ENCODE results near the gene HSD17B4. TPM values are rescaled to one million over a fixed set of nuclear protein-coding genes. Genes with fewer than 3 reads are reported as not detected.
"Not testable (repeated sequence)": the region's sequence is repeated elsewhere in the genome, so short reads cannot be mapped to it uniquely, and the experiment has no call there.

Gene HSD17B4
- total RNA-seq, 1 experiment from 2014 or later = 163 TPM

DNA sequence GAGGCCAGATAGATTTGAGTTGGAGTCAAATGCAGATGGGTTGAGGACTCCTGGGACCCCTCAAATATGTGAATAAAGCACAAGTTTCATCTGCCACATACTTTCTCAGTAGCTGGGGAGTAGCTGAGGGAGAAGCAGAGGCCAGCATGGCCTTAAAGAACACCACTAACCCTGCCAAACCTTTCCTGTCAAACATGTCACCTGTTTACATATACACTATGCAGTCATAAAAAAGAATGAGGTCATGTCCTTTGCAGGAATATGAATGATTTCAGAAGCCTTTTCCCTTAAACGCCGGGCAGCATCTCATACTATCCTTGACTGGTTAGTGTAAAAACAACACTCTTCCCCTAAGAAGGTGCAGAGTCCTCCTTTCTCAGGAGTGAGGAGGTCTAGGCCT lies 25.2 kb upstream of the HSD17B4 start:
- no peak overlapping the region for H3K4me3 Mint-ChIP-seq (ENCODE audit: unreplicated experiment)
- H3K27ac Mint-ChIP-seq (ENCODE audit: low read depth, unreplicated experiment) = no peak overlapping the region
- intact Hi-C loops (cut with micrococcal nuclease) = no loop called here
- TF ChIP-seq, protein P1, sequence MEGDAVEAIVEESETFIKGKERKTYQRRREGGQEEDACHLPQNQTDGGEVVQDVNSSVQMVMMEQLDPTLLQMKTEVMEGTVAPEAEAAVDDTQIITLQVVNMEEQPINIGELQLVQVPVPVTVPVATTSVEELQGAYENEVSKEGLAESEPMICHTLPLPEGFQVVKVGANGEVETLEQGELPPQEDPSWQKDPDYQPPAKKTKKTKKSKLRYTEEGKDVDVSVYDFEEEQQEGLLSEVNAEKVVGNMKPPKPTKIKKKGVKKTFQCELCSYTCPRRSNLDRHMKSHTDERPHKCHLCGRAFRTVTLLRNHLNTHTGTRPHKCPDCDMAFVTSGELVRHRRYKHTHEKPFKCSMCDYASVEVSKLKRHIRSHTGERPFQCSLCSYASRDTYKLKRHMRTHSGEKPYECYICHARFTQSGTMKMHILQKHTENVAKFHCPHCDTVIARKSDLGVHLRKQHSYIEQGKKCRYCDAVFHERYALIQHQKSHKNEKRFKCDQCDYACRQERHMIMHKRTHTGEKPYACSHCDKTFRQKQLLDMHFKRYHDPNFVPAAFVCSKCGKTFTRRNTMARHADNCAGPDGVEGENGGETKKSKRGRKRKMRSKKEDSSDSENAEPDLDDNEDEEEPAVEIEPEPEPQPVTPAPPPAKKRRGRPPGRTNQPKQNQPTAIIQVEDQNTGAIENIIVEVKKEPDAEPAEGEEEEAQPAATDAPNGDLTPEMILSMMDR (IDR thresholded peaks at IDR 0.05; ENCODE audit: unreplicated experiment) = no peak
- CTCF ChIA-PET = interaction anchor here (0.6 kb wide), 1 partner anchor 41 kb away, joined by 3 read pairs; no protein-coding TSS in a partner anchor
- H3K27me3 Mint-ChIP-seq (ENCODE audit: insufficient read depth, unreplicated experiment) = no peaks in the 10 kb centered on the region
- H3K9me3 Mint-ChIP-seq (ENCODE audit: unreplicated experiment) = no peaks in the 10 kb centered on the region
- no peaks in the 10 kb centered on the region for H3K36me3 Mint-ChIP-seq (ENCODE audit: insufficient read depth, unreplicated experiment)
- peaks cover 7% of the 10 kb centered on the region for H3K4me1 Mint-ChIP-seq (ENCODE audit: insufficient read depth, unreplicated experiment)
- POLR2A ChIA-PET = interaction anchor here (0.7 kb wide), 1 partner anchor 198 kb away, joined by 3 read pairs; no protein-coding TSS in a partner anchor
- BruUV-seq (replicated peaks) = no TSS peak
- no peak for DNase-seq (ENCODE audit: unreplicated experiment)

DNA sequence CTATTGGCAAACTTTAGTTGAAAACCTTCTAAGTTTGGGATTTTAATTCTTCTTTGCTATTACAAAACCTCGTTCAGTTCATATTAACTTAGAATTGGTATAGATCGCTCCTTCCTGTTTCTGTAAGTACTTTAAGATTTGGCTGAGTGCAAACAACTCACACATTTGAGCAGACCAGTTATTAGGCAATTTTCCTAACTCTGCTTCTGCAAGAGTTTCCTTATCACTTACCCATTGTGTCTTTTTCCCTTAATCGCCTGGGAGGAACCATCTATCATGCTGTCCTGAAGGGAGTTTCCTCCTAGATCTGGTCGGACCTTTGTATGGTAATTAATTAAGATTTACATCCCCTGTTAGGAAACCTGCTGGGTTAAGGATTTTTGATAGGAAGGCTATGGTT lies 24.7 kb upstream of the HSD17B4 start:
- H3K4me3 Mint-ChIP-seq (ENCODE audit: unreplicated experiment); H3K4me1 Mint-ChIP-seq (ENCODE audit: insufficient read depth, unreplicated experiment); BruUV-seq (replicated peaks); POLR2A ChIA-PET; intact Hi-C loops (cut with micrococcal nuclease); H3K27me3 Mint-ChIP-seq (ENCODE audit: insufficient read depth, unreplicated experiment); H3K36me3 Mint-ChIP-seq (ENCODE audit: insufficient read depth, unreplicated experiment); DNase-seq (ENCODE audit: unreplicated experiment); H3K9me3 Mint-ChIP-seq (ENCODE audit: unreplicated experiment); H3K27ac Mint-ChIP-seq (ENCODE audit: low read depth, unreplicated experiment): not testable (repeated sequence)
- CTCF ChIA-PET = interaction anchor here (0.6 kb wide), 1 partner anchor 40 kb away, joined by 3 read pairs; no protein-coding TSS in a partner anchor

DNA sequence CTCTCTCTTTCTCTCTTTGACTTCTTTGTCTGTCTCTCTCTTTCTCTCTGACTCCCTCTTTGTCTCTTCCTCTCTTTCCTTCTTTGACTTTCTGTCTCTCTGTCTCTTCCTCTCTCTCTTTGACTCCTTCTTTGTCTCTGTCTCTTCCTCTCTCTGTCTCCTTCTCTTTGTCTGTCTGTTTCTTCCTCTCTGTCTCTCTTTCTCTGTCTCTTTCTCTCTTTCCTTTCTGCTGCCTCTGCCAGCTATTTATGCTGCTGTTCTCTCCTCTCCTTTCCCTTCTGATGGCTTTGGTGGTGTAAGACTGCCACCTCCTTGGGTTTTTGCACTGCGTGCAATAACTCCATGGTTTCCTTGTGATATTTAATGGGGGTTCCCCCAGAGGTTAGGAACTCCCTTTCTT lies 24.1 kb upstream of the HSD17B4 start:
- intact Hi-C loops (cut with micrococcal nuclease); H3K4me3 Mint-ChIP-seq (ENCODE audit: unreplicated experiment); DNase-seq (ENCODE audit: unreplicated experiment); H3K27me3 Mint-ChIP-seq (ENCODE audit: insufficient read depth, unreplicated experiment); H3K9me3 Mint-ChIP-seq (ENCODE audit: unreplicated experiment); BruUV-seq (replicated peaks); H3K36me3 Mint-ChIP-seq (ENCODE audit: insufficient read depth, unreplicated experiment); H3K27ac Mint-ChIP-seq (ENCODE audit: low read depth, unreplicated experiment); CTCF ChIA-PET; POLR2A ChIA-PET; H3K4me1 Mint-ChIP-seq (ENCODE audit: insufficient read depth, unreplicated experiment): not testable (repeated sequence)

DNA sequence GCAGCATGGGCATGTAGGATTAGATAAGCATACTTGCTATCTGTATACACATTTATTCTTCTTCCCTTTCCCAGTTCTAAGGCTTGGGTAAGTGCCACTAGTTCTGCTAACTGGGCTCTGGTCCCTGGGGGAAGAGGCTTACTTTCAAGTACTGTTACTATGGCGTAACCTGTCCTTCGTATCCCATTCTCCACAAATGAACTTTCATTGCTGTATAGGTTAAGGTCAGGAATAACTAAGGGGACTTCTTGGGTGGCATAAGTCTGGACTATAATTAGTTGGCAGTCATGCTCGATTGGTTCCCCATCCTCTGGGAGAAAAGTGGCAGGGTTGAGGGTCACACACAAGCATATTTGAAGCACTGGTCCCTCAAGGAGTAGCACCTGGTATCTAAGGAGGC lies 23.7 kb upstream of the HSD17B4 start:
- H3K4me3 Mint-ChIP-seq (ENCODE audit: unreplicated experiment); H3K36me3 Mint-ChIP-seq (ENCODE audit: insufficient read depth, unreplicated experiment); POLR2A ChIA-PET; H3K4me1 Mint-ChIP-seq (ENCODE audit: insufficient read depth, unreplicated experiment); intact Hi-C loops (cut with micrococcal nuclease); H3K27ac Mint-ChIP-seq (ENCODE audit: low read depth, unreplicated experiment); BruUV-seq (replicated peaks); H3K27me3 Mint-ChIP-seq (ENCODE audit: insufficient read depth, unreplicated experiment); DNase-seq (ENCODE audit: unreplicated experiment); H3K9me3 Mint-ChIP-seq (ENCODE audit: unreplicated experiment): not testable (repeated sequence)
- CTCF ChIA-PET = interaction anchor here (1.4 kb wide), 1 partner anchor 10 kb away, joined by 3 read pairs; no protein-coding TSS in a partner anchor

DNA sequence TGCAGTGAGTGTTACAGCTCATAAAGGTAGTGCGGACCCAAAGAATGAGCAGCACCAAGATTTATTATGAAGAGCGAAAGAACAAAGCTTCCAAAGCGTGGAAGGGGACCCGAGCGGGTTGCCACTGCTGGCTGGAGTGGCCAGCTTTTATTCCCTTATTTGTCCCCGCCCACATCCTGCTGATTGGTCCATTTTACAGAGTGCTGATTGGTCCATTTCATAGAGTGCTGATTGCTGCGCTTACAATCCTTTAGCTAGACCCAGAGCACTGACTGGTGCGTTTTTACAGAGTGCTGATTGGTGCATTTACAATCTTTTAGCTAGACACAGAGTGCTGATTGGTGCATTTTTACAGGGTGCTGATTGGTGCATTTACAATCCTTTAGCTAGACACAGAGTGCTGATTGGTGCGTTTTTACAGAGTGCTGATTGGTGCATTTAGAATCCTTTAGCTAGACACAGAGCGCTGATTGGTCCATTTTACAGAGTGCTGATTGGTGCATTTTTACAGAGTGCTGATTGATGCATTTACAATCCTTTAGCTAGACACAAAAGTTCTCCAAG lies 19.5 kb upstream of the HSD17B4 start:
- DNase-seq (ENCODE audit: unreplicated experiment); H3K36me3 Mint-ChIP-seq (ENCODE audit: insufficient read depth, unreplicated experiment); H3K4me1 Mint-ChIP-seq (ENCODE audit: insufficient read depth, unreplicated experiment); intact Hi-C loops (cut with micrococcal nuclease); BruUV-seq (replicated peaks); H3K4me3 Mint-ChIP-seq (ENCODE audit: unreplicated experiment); H3K27ac Mint-ChIP-seq (ENCODE audit: low read depth, unreplicated experiment); H3K27me3 Mint-ChIP-seq (ENCODE audit: insufficient read depth, unreplicated experiment); H3K9me3 Mint-ChIP-seq (ENCODE audit: unreplicated experiment): not testable (repeated sequence)
- ChIA-PET CTCF (interaction anchor here (1.0 kb wide), 1 partner anchor 21 kb away, joined by 5 read pairs; no protein-coding TSS in a partner anchor), POLR2A (interaction anchor here (0.6 kb wide), 1 partner anchor 19 kb away, joined by 3 read pairs; no protein-coding TSS in a partner anchor)

DNA sequence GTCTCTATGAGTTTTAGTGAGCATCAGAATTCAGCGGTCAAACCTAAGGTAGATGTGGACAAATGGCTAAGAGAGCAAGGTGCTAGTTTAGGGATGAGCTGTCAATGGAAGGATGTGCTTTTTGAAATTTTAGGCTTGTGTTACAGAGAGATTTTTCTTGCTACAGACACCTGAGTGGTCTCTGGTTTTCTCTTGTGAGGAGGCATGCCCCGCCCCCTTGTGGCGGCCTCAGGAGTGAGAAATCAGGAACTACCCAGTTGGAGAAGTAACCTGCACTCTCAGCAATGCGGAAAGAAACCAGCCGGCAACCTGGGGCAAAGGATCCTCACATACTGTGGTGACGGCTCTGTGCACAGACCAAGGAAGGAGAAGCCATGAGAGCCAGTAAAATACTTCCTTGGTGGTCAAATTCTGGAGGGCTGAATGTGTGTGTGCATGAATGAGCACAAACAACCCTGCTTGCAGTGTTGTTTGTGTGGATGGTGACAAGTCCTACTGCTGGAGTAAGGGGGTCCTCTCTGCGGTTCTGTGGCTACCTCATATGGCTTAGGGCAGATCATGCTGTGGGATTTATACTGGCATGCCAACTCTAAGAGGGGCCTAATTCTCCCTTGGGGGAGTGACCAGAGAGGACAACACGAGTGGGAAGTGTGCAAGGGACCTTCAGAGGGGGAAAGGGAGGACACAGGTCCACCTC lies 16.7 kb upstream of the HSD17B4 start:
- intact Hi-C loops (cut with micrococcal nuclease) = no loop called here
- H3K4me3 Mint-ChIP-seq (ENCODE audit: unreplicated experiment) = no peak overlapping the region
- BruUV-seq (replicated peaks) = no TSS peak
- ChIA-PET POLR2A (interaction anchor here (0.7 to 1.3 kb wide), 2 partner anchors 13 to 167 kb away, joined by 4 read pairs; no protein-coding TSS in a partner anchor), CTCF (interaction anchor here (0.7 to 2.2 kb wide), 11 partner anchors 9 to 1011 kb away, joined by 3 to 17 read pairs (median 5); partner anchors contain the start of gene HSD17B4)
- no peaks in the 10 kb centered on the region for H3K27me3 Mint-ChIP-seq (ENCODE audit: insufficient read depth, unreplicated experiment)
- no peak overlapping the region for H3K27ac Mint-ChIP-seq (ENCODE audit: low read depth, unreplicated experiment)
- TF ChIP-seq, protein P1 (IDR thresholded peaks at IDR 0.05; ENCODE audit: unreplicated experiment) = peak; percentile 46
- peak; percentile 69 for DNase-seq (ENCODE audit: unreplicated experiment)
- no peaks in the 10 kb centered on the region for H3K36me3 Mint-ChIP-seq (ENCODE audit: insufficient read depth, unreplicated experiment)
- peaks cover 6% of the 10 kb centered on the region for H3K4me1 Mint-ChIP-seq (ENCODE audit: insufficient read depth, unreplicated experiment)
- peaks cover 16% of the 10 kb centered on the region for H3K9me3 Mint-ChIP-seq (ENCODE audit: unreplicated experiment)

DNA sequence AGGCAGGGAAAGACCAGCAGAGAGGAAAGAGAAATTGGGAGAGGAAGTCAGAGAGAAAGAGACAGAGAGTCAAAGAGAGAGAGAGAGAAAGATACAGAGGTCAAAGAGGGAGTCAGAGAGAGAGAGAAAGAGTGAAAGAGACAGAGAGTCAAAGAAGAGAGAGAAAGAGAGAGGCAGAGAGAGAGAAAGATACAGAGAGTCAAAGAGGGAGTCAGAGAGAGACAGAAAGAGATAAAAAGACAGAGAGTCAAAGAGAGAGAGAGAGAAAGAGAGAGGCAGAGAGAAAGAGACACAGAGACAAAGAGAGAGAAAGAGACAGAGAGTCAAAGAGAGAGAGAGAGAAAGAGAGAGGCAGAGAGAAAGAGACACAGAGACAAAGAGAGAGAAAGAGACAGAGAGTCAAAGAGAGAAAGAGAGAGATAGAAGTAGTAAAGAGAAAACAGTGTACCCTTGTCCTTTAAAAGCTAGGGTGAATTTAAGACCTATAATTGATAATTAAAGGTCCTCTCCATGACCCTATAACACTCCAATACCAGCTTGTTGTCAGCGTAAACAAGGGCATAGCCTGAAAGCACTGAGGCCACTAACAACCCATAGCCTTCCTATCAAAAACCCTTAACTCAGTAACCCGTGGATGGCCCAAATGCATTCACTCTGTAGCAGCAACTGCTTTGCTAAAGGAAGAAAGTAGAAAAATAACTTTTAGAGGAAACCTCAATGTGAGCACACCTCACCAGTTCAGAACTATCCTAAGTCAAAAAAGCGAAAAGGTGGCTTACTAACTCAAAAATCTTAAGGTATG lies 14.3 kb upstream of the HSD17B4 start:
- BruUV-seq (replicated peaks); H3K4me3 Mint-ChIP-seq (ENCODE audit: unreplicated experiment); intact Hi-C loops (cut with micrococcal nuclease); DNase-seq (ENCODE audit: unreplicated experiment); H3K27ac Mint-ChIP-seq (ENCODE audit: low read depth, unreplicated experiment); H3K36me3 Mint-ChIP-seq (ENCODE audit: insufficient read depth, unreplicated experiment); H3K27me3 Mint-ChIP-seq (ENCODE audit: insufficient read depth, unreplicated experiment); H3K4me1 Mint-ChIP-seq (ENCODE audit: insufficient read depth, unreplicated experiment): not testable (repeated sequence)
- POLR2A ChIA-PET = interaction anchor here (0.7 kb wide), 1 partner anchor 134 kb away, joined by 3 read pairs; no protein-coding TSS in a partner anchor
- CTCF ChIA-PET = interaction anchor here (0.6 kb wide), 2 partner anchors 618 to 1850 kb away, joined by 3 read pairs; no protein-coding TSS in a partner anchor
- peaks cover 16% of the 10 kb centered on the region for H3K9me3 Mint-ChIP-seq (ENCODE audit: unreplicated experiment)
